Suppressor macrophage (primary cell): ENCODE results near the gene DISP2.
A peak's percentile ranks its signal among the peaks of the same experiment; 100 is the strongest.

Source experiments
- DNase-seq, 4 experiments: peaks; one replicate each; pipeline ENCODE4 v3.0.0-alpha.2; 2020 to 2022

DISP2 gene

DNA sequence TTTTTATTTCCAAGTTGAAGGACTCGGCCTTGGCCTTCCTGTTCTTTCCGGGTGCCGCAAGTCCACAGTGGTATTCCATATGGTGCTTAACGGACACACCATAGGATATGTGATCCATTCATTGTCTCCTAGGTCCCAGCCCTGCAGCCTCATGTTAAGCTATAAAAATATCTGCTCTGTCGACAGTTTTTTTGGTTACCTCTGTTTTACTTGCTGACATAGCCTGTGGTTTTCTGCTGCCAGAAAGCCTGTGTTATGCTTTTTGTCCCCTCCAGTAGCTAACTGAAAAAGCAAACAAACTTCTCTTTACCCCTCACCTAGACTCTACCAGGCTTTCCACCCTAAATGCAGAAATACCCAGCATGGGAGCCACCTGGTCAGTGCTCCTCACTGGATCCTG is 29.3 kb upstream of the DISP2 start:
- no peak for DNase-seq

DNA sequence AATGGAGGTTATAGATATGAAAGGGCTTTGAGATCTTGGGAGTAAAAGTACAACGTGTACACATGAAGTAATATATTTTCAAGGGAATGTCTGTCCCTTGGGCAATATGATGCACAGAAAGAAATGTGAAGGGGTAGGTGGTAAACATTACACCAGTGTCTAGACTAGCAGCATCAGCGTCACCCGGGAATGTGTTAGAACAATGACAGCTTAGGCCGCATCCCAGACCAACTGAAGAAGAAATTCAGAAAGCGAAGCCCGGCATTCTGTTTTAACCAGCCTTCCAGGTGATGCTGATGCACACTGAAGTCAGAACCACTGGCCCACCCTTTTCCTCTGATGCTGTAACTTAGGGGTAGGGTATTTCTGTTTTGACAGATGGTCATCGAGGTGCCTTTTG is 28.2 kb upstream of the DISP2 start:
- no peak for DNase-seq

DNA sequence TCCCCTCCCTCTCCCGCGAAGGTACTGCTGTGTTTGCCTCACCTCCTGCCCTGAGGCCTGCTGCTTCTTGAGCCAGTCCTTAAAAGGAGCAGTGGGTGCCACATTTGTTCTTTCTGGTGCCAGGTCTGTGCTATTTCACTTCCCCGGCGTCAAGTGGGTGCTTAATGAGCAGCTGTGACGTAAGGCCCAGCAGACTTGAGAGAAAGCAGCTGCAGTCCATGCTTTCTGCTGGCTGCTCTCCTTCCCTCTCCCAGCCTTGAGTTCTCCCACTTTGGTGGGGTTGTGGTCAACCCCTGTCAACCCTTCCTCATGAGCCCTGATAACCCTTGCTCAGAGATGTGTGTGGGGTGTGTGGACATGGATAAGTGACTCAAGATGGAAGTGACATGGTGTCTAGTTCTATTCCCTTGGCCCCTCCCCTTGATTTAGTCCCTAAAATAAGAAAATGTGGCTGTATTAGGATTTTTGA is 27.6 kb upstream of the DISP2 start:
- peak; percentile 69 to 94 (median 83) for DNase-seq

DNA sequence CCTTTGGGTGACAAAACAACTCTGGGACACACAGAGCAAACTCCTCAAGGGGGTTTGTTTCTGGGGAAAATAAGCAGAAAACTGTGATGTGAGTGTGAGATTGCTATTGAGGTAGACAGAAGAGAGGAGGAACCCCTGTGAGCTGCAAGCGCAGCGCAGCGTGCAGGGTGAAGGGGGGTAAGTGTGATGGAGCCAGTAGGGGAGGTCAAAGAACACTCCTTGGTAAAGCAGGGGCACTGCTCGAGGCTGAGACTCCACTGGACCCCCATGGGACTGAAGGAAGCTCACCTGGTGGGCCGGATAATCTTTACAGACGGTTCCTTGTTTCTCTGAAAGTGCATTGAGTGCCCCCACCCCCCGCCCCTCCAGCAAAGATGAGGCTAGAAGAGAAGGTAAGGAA is 27.0 kb upstream of the DISP2 start:
- DNase-seq = no peak

DNA sequence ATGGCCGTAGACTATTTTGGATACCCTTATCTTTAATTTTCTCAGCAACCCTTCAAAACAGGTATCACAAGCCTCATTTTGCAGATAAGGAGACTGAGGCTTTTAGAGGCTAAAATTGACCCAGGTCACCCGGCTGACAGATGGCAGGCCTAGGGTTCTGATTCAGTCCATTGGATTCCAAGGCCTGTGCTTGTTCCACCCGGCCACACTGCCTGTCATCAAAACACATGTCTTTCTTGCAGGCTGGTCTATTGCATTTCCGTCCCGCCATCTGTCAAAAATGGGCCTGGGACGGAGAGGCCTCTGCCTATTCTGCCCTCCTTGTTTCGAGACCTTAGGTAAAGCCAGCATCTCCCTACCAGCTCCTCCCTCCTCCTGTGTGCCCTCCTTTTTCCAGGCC is 26.4 kb upstream of the DISP2 start:
- DNase-seq = no peak

DNA sequence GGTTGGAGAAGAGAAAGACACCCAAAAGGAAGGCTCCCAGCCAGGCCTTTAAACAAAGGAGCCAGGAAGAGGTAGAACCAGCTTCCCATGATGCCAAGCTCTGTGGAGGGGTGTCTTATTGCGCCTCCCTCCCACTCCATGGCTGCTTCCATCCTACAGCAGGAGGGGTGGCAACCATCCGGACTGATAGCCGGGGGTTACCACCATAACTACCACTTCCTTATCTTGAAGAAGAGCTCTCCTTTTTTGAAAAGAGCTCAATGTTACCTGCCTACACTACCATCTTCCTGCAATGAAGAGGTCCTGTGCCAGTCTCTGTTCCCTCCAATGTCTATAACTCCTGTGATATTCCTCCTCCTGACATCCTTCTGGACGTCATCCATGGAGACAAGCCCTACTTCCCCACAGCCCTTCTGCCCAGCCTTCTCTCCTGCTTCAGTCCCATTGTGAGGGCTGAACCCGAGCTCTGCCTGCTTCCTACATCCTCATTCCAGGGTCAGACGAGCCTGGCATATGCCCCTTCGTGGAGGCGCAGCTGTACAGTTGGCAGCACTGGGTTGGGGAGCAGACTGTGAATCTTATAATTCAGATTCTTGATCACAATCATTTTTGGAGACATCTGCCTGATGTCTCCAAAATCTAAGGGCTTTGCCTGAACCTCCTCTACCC is 25.8 kb upstream of the DISP2 start:
- DNase-seq = peak; percentile 41 to 71 (median 60)

DNA sequence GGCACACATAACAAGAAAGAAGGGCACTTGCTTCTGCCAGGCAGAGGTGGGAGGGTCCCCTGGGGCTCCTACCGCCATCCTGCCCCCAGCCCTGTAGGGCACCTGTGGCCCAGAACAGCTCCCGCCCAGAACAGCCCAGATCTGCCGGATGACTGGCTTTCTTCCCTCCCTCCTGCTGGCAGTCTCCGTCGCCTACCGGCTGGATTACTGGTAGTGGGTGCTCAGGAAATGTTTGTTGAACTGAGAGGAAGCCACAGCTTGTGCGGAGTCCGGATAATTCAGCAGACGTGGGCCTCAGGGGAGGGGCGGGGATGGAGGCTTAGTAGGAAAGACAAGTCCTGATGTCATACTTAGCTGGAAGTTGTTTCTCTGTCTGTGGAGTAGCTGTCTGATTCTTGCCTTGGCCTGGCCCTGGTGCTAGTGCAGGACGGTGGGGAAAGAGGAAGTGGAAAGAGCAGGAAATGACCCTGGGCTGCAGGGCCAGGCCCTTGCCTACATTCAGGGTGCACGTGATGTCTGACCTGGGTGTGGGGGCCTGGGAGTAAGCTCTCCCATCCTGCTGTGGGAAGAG is 24.0 kb upstream of the DISP2 start:
- peak; percentile 93 to 97 (median 94) for DNase-seq

DNA sequence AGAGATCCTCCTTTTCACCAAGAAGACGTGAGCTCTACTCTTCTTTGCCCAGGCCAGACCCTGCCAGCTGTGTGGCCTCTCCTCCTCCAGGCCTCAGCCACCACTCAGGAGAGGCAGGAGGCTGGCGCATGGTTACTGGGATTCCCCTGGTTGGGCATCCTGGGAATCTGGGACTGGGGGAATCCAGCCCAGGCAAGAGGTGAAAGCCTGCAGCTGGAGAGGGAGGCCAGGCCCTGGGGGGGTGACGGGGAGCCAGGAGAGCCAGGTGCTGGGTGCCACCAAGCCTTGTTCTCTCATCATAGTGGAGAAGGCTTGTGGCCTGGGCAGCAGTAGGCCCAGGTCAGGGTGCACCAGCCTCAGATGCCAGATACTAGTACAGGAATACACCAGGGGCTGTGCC is 23.5 kb upstream of the DISP2 start:
- DNase-seq = no peak

DNA sequence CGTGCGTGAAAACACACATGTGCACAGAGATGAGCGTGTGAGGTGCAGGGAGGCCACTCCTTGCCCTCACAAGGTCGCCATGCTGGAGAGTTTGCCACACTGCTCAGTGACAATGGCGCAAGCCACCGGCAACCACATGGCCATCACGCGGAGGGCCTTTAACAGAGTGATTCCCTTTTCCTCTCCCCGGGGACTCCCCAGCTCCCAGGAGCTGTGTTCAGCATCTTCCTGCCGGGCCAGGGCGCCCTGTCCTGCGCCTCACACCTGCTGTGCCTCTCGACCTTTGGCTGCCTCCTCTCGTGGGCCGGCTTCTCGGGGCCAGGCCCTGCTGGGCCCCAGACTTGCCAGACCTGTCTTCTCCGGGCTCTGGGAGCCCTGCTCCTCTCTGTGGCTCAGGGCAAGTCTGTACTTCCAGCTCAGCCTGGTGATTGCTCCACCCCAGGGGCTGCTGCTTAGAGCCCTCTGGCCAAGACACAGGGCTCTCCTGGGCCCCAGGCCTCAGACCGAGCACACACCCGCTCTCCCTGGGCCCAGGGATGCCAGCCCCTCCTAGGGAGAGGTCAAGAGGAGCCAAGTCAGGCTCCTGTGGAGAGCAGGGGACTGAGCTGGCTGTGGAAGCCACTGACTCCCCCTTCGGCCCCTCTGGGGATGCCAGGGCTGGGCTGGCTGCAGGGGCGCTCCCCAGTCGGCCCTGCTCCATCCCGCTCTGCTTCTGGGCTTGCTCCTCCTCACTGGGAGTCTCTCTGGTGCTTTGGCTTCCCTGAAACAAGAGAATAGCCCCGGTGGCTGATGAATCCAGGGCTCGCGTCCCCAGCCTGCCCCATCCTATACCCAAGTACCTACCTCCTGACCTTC is 22.9 kb upstream of the DISP2 start:
- peak; percentile 79 to 90 (median 84) for DNase-seq

DNA sequence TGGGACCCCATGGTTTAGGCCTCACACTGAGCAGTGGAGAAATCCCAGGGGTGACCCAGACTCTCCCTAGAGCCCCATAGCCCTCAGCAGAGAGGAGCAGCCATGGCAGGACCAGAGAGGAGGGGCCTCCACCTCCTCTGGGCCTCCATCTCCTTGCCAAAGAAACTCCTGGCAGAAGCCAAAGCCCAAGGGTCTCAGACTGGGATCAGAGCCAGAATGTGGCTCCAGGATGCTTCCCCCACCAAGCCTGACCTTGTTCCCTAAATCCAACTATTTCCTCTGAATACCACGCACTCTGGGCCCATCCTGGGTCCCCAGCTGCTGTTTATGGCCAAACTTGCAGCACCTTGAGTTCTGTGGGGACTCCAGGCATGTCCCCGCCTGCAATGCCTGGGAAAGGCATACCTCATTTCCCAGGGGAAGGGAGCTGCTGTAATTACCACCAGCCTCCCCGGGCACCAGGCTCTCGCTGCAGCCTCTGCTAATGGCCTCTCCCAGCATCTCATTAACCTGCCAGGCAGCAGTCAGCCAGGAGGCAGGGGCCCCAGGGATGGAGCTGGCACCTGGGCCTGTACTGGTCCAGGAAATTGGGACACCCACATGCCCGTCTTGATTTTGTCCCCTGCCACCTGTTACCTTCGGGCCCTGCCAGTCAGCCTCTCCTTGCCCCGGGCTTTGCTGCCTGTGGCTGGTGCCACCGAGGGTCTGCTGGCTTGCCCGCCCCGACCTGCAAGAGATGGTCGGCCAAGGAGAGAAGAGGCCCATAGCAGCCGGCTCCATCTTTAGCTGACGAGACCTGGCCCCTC is 21.9 kb upstream of the DISP2 start:
- DNase-seq = no peak

DNA sequence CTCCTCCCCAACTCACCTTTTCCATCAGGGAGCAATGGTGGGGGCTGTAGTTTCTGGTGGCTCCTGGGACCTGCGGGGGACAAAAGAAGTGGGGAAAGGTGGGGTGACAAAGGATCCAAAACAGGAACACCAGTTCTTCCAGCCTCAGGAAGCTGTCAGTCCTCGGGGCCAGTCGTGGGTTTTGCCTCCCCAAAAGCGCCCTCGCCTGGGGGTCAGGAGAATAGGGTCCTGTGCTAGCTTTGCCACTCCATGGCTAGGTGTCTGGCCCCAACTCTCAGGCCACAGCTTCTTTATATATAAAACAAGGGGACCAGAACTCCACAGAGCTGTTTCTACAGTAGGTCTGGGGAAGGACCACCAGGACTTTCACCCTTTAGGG is 21.3 kb upstream of the DISP2 start:
- DNase-seq = peak; percentile 65 to 84 (median 74)

DNA sequence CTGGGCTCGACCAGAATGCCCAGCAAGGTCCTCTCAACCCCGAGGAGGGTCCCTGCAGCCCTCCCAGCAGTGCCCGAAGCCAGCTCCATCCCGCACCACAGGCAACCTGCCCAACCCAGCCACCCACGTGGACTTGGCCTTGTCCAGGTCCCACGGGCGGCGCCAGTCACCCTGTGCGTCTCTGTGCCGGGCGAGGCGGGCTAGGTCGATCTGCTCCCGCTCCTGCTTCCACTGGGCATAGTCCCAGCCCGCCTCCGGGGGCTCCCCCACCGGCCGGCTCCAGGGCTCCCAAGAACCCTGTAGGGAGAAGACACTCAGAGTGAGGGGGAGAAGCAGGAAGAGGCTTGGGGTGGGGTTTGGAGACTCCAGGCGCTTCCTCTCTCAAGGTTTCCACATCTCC is 20.4 kb upstream of the DISP2 start:
- DNase-seq = no peak

DNA sequence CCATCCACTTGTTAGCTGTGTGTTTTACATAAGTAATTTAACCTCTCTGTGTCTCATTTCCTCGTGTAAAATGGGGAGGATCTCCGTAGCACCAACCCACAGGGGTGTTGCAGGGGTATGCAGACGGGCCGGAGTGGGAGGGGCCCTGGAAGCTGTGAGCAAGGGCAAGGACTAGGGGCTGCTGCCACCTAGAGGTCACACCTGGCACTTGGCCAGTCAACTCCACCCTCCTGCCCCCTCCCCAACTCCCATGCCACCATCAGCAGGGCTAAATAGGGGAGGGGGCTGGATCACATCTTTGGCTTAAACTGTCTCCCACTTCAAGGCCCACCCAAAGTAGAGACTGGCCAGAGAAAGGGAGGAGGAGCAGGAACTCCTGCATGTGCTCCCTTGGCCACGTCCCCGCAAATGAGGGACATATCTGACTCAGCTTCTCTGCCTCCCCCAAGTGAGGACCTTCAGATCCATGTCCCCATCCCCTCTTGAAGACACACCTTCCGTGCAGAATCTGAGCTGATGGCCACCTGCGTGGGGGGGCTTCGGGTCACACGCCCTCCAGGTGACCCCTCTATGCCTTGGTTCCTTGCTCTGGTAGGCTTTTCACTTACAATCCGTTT is 19.9 kb upstream of the DISP2 start:
- peak; percentile 79 to 92 (median 88) for DNase-seq

DNA sequence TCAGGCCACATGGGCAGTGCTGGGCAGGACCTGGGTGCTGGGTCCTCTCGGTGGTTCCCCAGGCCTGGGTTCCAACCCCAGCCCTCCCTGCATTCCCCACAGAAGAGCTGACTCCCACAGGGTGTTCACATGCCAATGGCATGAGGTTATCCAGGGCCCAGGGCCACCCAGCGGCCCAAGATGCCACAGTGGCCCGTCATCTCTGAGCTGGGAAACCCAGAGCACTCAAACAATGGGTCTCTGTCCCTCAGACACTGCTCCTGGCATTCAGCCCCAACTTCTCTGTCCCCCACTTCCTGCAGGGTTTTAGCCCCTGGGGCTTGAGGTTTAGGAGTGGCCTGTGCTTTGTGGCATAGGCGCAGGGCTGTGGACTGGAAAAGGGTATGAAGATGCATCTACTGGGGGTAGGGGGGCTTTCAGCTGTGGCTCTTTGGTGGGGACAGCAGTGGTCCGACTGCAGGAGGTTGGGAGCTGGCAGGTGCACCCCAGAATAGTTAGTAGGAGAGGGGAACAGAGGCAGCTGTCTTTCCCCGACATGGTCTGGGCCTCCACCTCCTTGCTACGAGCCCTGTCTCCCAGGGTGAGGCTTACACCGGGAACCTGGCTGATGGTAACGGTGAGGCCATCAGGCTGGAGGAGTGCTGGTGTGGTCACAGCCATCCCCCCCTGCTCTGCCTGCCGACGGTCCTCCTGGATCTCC is 18.9 kb upstream of the DISP2 start:
- no peak for DNase-seq

DNA sequence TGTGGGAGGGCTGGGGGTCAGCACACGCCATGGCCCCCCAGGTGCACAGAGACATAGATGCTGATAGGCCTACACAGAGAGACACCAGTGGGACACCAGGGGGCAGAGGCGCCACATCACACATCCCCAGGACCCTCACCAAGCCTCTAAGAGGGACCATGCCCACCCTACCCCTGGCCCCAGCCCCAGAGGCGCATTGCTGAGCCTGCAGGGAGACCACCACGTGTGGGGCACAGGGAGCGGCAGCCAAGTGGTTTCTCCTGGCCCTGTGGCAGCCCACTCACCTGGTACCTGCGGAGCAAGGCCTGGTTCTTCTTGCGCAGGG is 18.4 kb upstream of the DISP2 start:
- no peak for DNase-seq

DNA sequence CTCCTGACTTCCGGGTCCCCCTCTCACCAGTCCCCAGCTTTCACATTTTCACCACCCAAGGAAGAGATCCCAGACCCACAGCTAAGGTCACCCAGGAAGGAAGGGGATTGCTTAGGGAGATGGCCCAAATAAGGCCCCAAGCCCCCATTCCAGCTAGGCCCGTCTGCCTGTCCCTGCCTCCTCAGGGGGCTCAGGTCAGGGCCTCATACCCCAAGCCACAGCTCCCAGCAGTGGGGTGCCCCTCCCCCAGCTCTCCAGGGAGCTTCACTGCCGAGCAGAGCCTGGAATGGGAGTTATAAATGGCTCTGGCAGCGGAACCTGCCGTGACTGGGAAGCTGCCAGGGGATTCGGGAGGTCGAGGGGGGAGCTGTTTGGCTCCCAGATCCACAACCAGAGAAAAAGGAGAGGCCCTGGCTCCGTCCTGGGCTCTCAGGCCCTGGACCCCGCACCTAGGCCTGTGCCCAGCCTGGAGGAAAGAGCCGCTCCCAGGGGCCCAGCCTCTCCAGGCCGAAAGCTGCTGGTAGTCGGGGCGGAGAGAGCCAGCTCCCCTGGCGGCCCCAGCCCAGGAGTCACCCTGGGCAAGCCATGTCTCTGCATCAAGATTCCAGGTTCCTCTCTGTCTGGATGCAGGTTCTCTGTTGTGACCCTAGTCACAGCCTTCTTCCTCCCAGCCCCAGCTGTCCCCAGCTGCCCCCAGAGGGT is 17.8 kb upstream of the DISP2 start:
- DNase-seq = no peak

DNA sequence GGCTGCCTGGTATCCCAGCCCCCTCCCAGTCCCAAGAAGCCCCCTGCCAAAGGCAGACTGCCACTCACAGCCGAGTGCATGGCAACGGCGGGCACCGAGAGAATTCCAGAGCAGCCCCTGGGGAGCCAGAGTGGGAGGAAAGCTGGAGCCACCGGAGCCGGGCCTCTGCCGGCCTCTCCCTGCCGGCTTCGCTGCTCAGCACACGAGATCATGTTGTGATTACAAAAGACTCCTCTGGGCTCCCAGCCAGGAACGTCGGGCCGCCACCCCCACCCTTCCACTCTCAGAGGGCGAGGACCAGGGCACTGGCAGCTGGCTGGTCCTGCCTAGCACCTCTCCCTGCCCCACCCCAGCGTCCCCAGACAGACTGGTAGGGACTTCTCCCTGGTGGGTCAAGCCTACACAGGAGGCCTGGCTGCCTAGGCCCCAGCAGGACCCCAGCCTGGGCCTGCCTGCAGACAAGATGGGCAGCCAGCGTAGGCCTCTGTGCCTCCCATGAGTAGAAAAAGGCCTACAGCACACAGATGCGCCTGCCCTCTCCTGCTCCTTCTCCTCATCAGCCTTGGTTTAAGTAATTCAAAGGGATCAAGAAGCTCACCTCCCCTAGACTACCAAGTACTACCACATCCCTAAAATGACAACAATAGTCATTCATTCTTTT is 17.1 kb upstream of the DISP2 start, which contains the start of gene CCDC9B:
CCDC9B (minus strand) TSS at position 200 of the 661 bp plus-strand sequence; CDS start at position 80, 120 bp downstream.
- peak; percentile 89 to 94 (median 91) for DNase-seq

DNA sequence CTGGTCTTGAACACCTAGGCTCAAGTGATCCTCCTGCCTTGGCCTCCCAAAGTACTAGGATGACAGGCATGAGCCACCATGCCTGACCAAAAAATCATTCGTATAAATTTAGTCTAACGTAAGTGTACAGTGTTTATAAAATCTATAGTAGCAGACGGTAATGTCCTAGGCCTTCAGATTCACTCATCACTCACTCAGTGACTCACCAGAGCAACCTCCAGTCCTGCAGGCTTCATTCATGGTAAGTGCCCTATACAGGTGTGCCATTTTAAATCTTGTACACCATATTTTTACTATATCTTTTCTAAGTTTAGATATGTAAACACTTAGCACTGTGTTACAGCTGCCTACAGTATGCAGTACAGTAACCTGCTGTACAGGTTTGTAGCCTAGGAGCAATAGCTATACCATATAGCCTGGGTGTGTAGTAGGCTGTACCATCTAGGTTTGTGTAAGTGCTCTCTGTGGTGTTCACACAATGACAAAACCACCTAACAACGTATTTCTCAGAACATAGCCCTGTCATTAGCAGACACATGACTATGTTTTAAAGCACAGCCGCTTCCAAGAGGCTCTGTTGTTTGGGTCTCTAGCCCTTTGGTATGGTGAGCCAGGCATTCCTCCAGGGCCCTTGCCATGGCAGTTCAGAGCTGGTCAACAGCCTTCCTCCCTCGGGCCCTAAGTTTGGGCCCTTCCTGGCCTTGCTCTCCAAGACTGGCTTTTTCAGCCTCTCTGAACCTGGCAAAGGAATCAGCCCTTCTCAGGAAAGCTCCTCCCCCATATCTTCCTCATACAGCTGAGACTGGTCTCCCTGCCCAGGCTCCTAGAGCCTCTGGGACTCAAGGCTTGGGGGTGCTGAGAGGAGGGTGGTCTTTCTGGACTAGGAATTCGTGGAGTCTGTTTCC is 15.4 kb upstream of the DISP2 start:
- DNase-seq = no peak

DNA sequence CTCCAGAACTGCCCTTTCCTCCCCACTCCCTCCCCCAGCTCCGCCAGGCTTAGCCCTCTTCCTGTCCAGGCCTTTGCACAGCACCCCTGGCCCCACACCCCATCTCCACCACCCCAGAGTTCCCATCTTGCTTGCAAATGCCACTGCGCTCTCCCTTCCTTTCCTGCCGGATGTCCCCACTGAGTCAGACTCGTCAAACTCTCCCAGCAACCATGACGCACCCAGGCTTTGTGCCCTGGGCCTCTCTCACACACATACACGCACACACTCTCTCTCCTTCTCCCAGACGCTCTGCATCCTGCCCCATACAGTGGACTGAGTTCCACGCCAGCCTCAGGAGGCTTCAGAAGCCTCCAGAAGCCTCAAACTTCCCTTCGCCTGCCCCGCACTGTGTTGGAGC is 14.5 kb upstream of the DISP2 start:
- DNase-seq = peak; percentile 52 to 71 (median 62)
